Stimulated activated naive CD8-positive, alpha-beta T cell treated with anti-CD3 and anti-CD28 coated beads, Interleukin-15, Interleukin-2, amounts not matched to agents 100 ng/mL and 50 ng/mL, for 24 hours (primary cell): ENCODE measurements around the gene SMLR1.

ENCODE experiments used
- H3K27ac Mint-ChIP-seq: one replicate; pipeline ENCODE4 v1.8.0; 2021; ENCODE audit warnings: mild to moderate bottlenecking, mixed read lengths
- H3K27me3 Mint-ChIP-seq: one replicate; pipeline ENCODE4 v1.8.0; 2021; ENCODE audit warnings: mixed read lengths
- H3K36me3 Mint-ChIP-seq: one replicate; pipeline ENCODE4 v1.8.0; 2021; ENCODE audit warnings: low read depth, mixed read lengths
- H3K4me1 Mint-ChIP-seq: one replicate; pipeline ENCODE4 v1.8.0; 2021; ENCODE audit warnings: low read depth, mixed read lengths
- H3K4me3 Mint-ChIP-seq: one replicate; pipeline ENCODE4 v1.8.0; 2021; ENCODE audit warnings: mild to moderate bottlenecking, mixed read lengths
- H3K9me3 Mint-ChIP-seq: one replicate; pipeline ENCODE4 v1.8.0; 2021; ENCODE audit warnings: mixed read lengths

SMLR1 gene

GRCh38 chr6:130858054-130858453, 30.8 kb downstream of the SMLR1 start:
- H3K27me3 Mint-ChIP-seq = no peaks in the 10 kb centered on the region
- H3K27ac Mint-ChIP-seq = no peak overlapping the region
- H3K36me3 Mint-ChIP-seq = no peaks in the 10 kb centered on the region
- H3K4me1 Mint-ChIP-seq = no peaks in the 10 kb centered on the region
- no peaks in the 10 kb centered on the region for H3K9me3 Mint-ChIP-seq
- H3K4me3 Mint-ChIP-seq = no peak overlapping the region

GRCh38 chr6:130858498-130859160, 31.4 kb downstream of the SMLR1 start:
- no peak overlapping the region for H3K27ac Mint-ChIP-seq
- H3K4me1 Mint-ChIP-seq = no peaks in the 10 kb centered on the region
- no peaks in the 10 kb centered on the region for H3K27me3 Mint-ChIP-seq
- H3K36me3 Mint-ChIP-seq = no peaks in the 10 kb centered on the region
- H3K9me3 Mint-ChIP-seq = no peaks in the 10 kb centered on the region
- H3K4me3 Mint-ChIP-seq = no peak overlapping the region

GRCh38 chr6:130859161-130859867, 32.1 kb downstream of the SMLR1 start:
- no peak overlapping the region for H3K4me3 Mint-ChIP-seq
- no peak overlapping the region for H3K27ac Mint-ChIP-seq
- H3K9me3 Mint-ChIP-seq = no peaks in the 10 kb centered on the region
- H3K27me3 Mint-ChIP-seq = no peaks in the 10 kb centered on the region
- no peaks in the 10 kb centered on the region for H3K4me1 Mint-ChIP-seq
- no peaks in the 10 kb centered on the region for H3K36me3 Mint-ChIP-seq

- H3K36me3 Mint-ChIP-seq = peaks cover 4% of the 10 kb centered on the region
- H3K4me3 Mint-ChIP-seq = no peak overlapping the region
- no peaks in the 10 kb centered on the region for H3K9me3 Mint-ChIP-seq
- no peaks in the 10 kb centered on the region for H3K4me1 Mint-ChIP-seq
- no peaks in the 10 kb centered on the region for H3K27me3 Mint-ChIP-seq
- no peak overlapping the region for H3K27ac Mint-ChIP-seq
Observed at GRCh38 chr6:130862370-130862769, 35.2 kb downstream of the SMLR1 start.

- peaks cover 4% of the 10 kb centered on the region for H3K36me3 Mint-ChIP-seq
- H3K27ac Mint-ChIP-seq = no peak overlapping the region
- H3K27me3 Mint-ChIP-seq = no peaks in the 10 kb centered on the region
- H3K9me3 Mint-ChIP-seq = no peaks in the 10 kb centered on the region
- no peak overlapping the region for H3K4me3 Mint-ChIP-seq
- no peaks in the 10 kb centered on the region for H3K4me1 Mint-ChIP-seq
Observed at GRCh38 chr6:130863415-130864230, 36.4 kb downstream of the SMLR1 start.

- no peak overlapping the region for H3K27ac Mint-ChIP-seq
- no peaks in the 10 kb centered on the region for H3K27me3 Mint-ChIP-seq
- no peak overlapping the region for H3K4me3 Mint-ChIP-seq
- peaks cover 4% of the 10 kb centered on the region for H3K36me3 Mint-ChIP-seq
- no peaks in the 10 kb centered on the region for H3K9me3 Mint-ChIP-seq
- H3K4me1 Mint-ChIP-seq = no peaks in the 10 kb centered on the region
Observed at GRCh38 chr6:130864344-130864743, 37.1 kb downstream of the SMLR1 start.

- no peak overlapping the region for H3K4me3 Mint-ChIP-seq
- peaks cover 10% of the 10 kb centered on the region for H3K36me3 Mint-ChIP-seq
- no peak overlapping the region for H3K27ac Mint-ChIP-seq
- no peaks in the 10 kb centered on the region for H3K4me1 Mint-ChIP-seq
- no peaks in the 10 kb centered on the region for H3K27me3 Mint-ChIP-seq
- H3K9me3 Mint-ChIP-seq = no peaks in the 10 kb centered on the region
Observed at GRCh38 chr6:130865793-130866192, 38.6 kb downstream of the SMLR1 start.

- Mint-ChIP-seq H3K9me3 (no peaks in the 10 kb centered on the region), H3K27ac (no peak overlapping the region), H3K27me3 (no peaks in the 10 kb centered on the region), H3K4me3 (no peak overlapping the region), H3K4me1 (no peaks in the 10 kb centered on the region), H3K36me3 (peaks cover 10% of the 10 kb centered on the region)
Observed at GRCh38 chr6:130869681-130870080, 42.5 kb downstream of the SMLR1 start.

- no peaks in the 10 kb centered on the region for H3K9me3 Mint-ChIP-seq
- H3K27me3 Mint-ChIP-seq = no peaks in the 10 kb centered on the region
- no peaks in the 10 kb centered on the region for H3K4me1 Mint-ChIP-seq
- peaks cover 10% of the 10 kb centered on the region for H3K36me3 Mint-ChIP-seq
- no peak overlapping the region for H3K4me3 Mint-ChIP-seq
- H3K27ac Mint-ChIP-seq = no peak overlapping the region
Observed at GRCh38 chr6:130870179-130870880, 43.1 kb downstream of the SMLR1 start.

- Mint-ChIP-seq H3K9me3 (no peaks in the 10 kb centered on the region), H3K4me1 (no peaks in the 10 kb centered on the region), H3K36me3 (peaks cover 6% of the 10 kb centered on the region), H3K27ac (no peak overlapping the region), H3K27me3 (no peaks in the 10 kb centered on the region), H3K4me3 (no peak overlapping the region)
Observed at GRCh38 chr6:130872250-130873095, 45.3 kb downstream of the SMLR1 start.

- Mint-ChIP-seq H3K27me3 (no peaks in the 10 kb centered on the region), H3K4me1 (no peaks in the 10 kb centered on the region), H3K36me3 (peaks cover 6% of the 10 kb centered on the region), H3K4me3 (no peak overlapping the region), H3K27ac (no peak overlapping the region), H3K9me3 (no peaks in the 10 kb centered on the region)
Observed at GRCh38 chr6:130873746-130874145, 46.5 kb downstream of the SMLR1 start.

- no peak overlapping the region for H3K4me3 Mint-ChIP-seq
- H3K27me3 Mint-ChIP-seq = no peaks in the 10 kb centered on the region
- H3K4me1 Mint-ChIP-seq = no peaks in the 10 kb centered on the region
- no peak overlapping the region for H3K27ac Mint-ChIP-seq
- H3K9me3 Mint-ChIP-seq = no peaks in the 10 kb centered on the region
- H3K36me3 Mint-ChIP-seq = no peaks in the 10 kb centered on the region
Observed at GRCh38 chr6:130879826-130880225, 52.6 kb downstream of the SMLR1 start.

GRCh38 chr6:130882370-130882769, 55.2 kb downstream of the SMLR1 start:
- H3K4me3 Mint-ChIP-seq = no peak overlapping the region
- no peak overlapping the region for H3K27ac Mint-ChIP-seq
- no peaks in the 10 kb centered on the region for H3K9me3 Mint-ChIP-seq
- no peaks in the 10 kb centered on the region for H3K27me3 Mint-ChIP-seq
- H3K36me3 Mint-ChIP-seq = no peaks in the 10 kb centered on the region
- H3K4me1 Mint-ChIP-seq = no peaks in the 10 kb centered on the region
